KG1 (cell line): ENCODE measurements around the gene ZMYND10.
A peak's percentile ranks its signal among the peaks of the same experiment; 100 is the strongest.

Experiments used
- DNase-seq: peaks from one replicate; lab custom pipeline; 2025; lab: John Stamatoyannopoulos, UW

Gene ZMYND10

GRCh38 chr3:50370594-50370993 lies 25.1 kb upstream of the ZMYND10 start:
- no peak for DNase-seq

- DNase-seq, result no peak
These were observed 23.6 kb upstream of the ZMYND10 start for GRCh38 chr3:50369012-50369670.

GRCh38 chr3:50365842-50366220 lies 20.3 kb upstream of the ZMYND10 start:
- no peak for DNase-seq

- no peak for DNase-seq
These were observed 19.7 kb upstream of the ZMYND10 start for GRCh38 chr3:50365080-50365841.

- DNase-seq, result no peak
These were observed 19.1 kb upstream of the ZMYND10 start for GRCh38 chr3:50364573-50365079.

GRCh38 chr3:50359760-50360110 lies 14.2 kb upstream of the ZMYND10 start:
- no peak for DNase-seq

GRCh38 chr3:50358911-50359759 lies 13.6 kb upstream of the ZMYND10 start, which contains the start of gene TMEM115:
Gene TMEM115 (minus strand): TSS chr3:50359521. CDS start chr3:50359063, 458 bp downstream.
- DNase-seq, result peak; percentile 76

- DNase-seq, result no peak
These were observed 12.9 kb upstream of the ZMYND10 start for GRCh38 chr3:50358355-50358910.

GRCh38 chr3:50357481-50357880 lies 11.9 kb upstream of the ZMYND10 start:
- DNase-seq, result no peak

GRCh38 chr3:50356553-50356952 lies 11.0 kb upstream of the ZMYND10 start:
- DNase-seq, result no peak

GRCh38 chr3:50355829-50356552 lies 10.5 kb upstream of the ZMYND10 start:
- no peak for DNase-seq

GRCh38 chr3:50354850-50355249 lies 9.3 kb upstream of the ZMYND10 start:
- DNase-seq, result no peak

GRCh38 chr3:50354186-50354764 lies 8.7 kb upstream of the ZMYND10 start:
- DNase-seq, result no peak

GRCh38 chr3:50353245-50354004 lies 7.9 kb upstream of the ZMYND10 start:
- DNase-seq, result no peak

- no peak for DNase-seq
These were observed 7.2 kb upstream of the ZMYND10 start for GRCh38 chr3:50352781-50353180.

- DNase-seq, result no peak
These were observed 5.8 kb upstream of the ZMYND10 start for GRCh38 chr3:50351323-50351697.

GRCh38 chr3:50350527-50351322 lies 5.2 kb upstream of the ZMYND10 start, which contains the start of the genes CYB561D2 and NPRL2:
Gene CYB561D2 (plus strand): TSS chr3:50350862. CDS start chr3:50351434, 572 bp downstream.
Gene NPRL2 (minus strand): TSS chr3:50350775. CDS start chr3:50350652, 123 bp downstream.
- peak; percentile 93 for DNase-seq

- DNase-seq, result no peak
These were observed 4.6 kb upstream of the ZMYND10 start for GRCh38 chr3:50350213-50350526.

GRCh38 chr3:50347187-50347813 lies 1.8 kb upstream of the ZMYND10 start:
- peak; percentile 29 for DNase-seq
